Keratinocyte (primary cell): ENCODE data around the gene RRP1B. TPM values are rescaled to one million over a fixed set of nuclear protein-coding genes. Genes with fewer than 3 reads are reported as not detected.

Source experiments
- DNase-seq: peaks from one replicate; pipeline ENCODE4 v3.0.0-alpha.2; 2011; ENCODE audit warnings: low read depth, missing footprints, low spot score
- FAIRE-seq: peaks from 2 replicates; lab custom pipeline; 2011; peaks lifted over from hg19 to GRCh38; lab: Jason Lieb, UNC
- H2AFZ ChIP-seq: 2 replicates; pipeline ENCODE4 v1.6.0; 2012; ENCODE audit warnings: low read length, control low read depth, inconsistent platforms; ENCODE audit not compliant: control insufficient read depth
- H3K27ac ChIP-seq: 2 replicates; pipeline ENCODE4 v1.5.1; 2011; ENCODE audit warnings: low read length; ENCODE audit not compliant: control insufficient read depth, insufficient read depth
- H3K27me3 ChIP-seq: 3 replicates; pipeline ENCODE4 v1.6.0; 2011; ENCODE audit warnings: low read length; ENCODE audit not compliant: control insufficient read depth, insufficient read depth; ENCODE audit errors: extremely low read depth
- H3K36me3 ChIP-seq, 2 experiments: 2 replicates in 1 of 2; 3 replicates in 1 of 2; pipeline ENCODE4 v1.5.1; 2011; ENCODE audit warnings: low read length in 2 of 2, mild to moderate bottlenecking in 1 of 2; ENCODE audit not compliant: control insufficient read depth in 2 of 2, insufficient read depth in 2 of 2; ENCODE audit errors: extremely low read depth in 1 of 2
- H3K4me1 ChIP-seq: 3 replicates; pipeline ENCODE4 v1.5.1; 2011; ENCODE audit warnings: low read length; ENCODE audit not compliant: control insufficient read depth, insufficient read depth; ENCODE audit errors: extremely low read depth
- H3K4me2 ChIP-seq: 3 replicates; pipeline ENCODE4 v1.6.0; 2011; ENCODE audit warnings: low read depth, low read length; ENCODE audit not compliant: control insufficient read depth, insufficient read depth; ENCODE audit errors: extremely low read depth
- H3K4me3 ChIP-seq, 3 experiments: fragments of 200-600 bp in 1 of 3; sonication (generic) in 1 of 3; 2 replicates in 2 of 3; 3 replicates in 1 of 3; pipeline ENCODE4 v1.5.1; 2011 to 2016; ENCODE audit warnings: low read length in 3 of 3, mild to moderate bottlenecking in 3 of 3, control low read depth in 2 of 3, inconsistent platforms in 1 of 3, low read depth in 1 of 3, mixed read lengths in 1 of 3, mixed run types in 1 of 3, moderate library complexity in 1 of 3; ENCODE audit not compliant: control insufficient read depth in 2 of 3, insufficient read depth in 2 of 3; ENCODE audit errors: extremely low read depth in 1 of 3
- H3K79me2 ChIP-seq: 2 replicates; pipeline ENCODE4 v1.6.0; 2012; ENCODE audit warnings: low read length; ENCODE audit not compliant: control insufficient read depth, insufficient read depth
- H3K9ac ChIP-seq: 3 replicates; pipeline ENCODE4 v1.6.0; 2011; ENCODE audit warnings: low read length; ENCODE audit not compliant: control insufficient read depth, insufficient read depth; ENCODE audit errors: extremely low read depth
- H3K9me1 ChIP-seq: 3 replicates; pipeline ENCODE4 v1.6.0; 2011; ENCODE audit warnings: low read length; ENCODE audit not compliant: control insufficient read depth, insufficient read depth; ENCODE audit errors: extremely low read depth
- H3K9me3 ChIP-seq: 2 replicates; pipeline ENCODE4 v1.5.1; 2012; ENCODE audit warnings: low read depth, low read length; ENCODE audit not compliant: control insufficient read depth
- H4K20me1 ChIP-seq: 3 replicates; pipeline ENCODE4 v1.6.0; 2011; ENCODE audit warnings: low read length; ENCODE audit not compliant: control insufficient read depth, insufficient read depth; ENCODE audit errors: extremely low read depth
- EZH2 ChIP-seq: IDR thresholded peaks from one replicate; pipeline ENCODE4 v1.6.1; 2012; ENCODE audit warnings: inconsistent platforms, mild to moderate bottlenecking, low read length, moderate library complexity
- dilution Hi-C: fragments of 300-500 bp; cut with MboI; formaldehyde crosslinking; loops from one replicate; pipeline ENCODE4 v1.7.0; 2020; ENCODE audit warnings: low sequenced_read_pairs; ENCODE audit not compliant: extremely low pct_ligation_motif_present
- polyA plus RNA-seq, 5 experiments: library from polyadenylated mRNA; depleted of rRNA in 3 of 5; stranded (reverse) in 3 of 5; stranded (forward) in 1 of 5; unstranded in 1 of 5; fragments of >200 nt; gene quantifications; 1 replicate in 1 of 5; 2 replicates in 3 of 5; 3 replicates in 1 of 5; pipeline versions ENCODE4 v1.2.1 to v1.2.3, GENCODE V29; 2011 to 2012; ENCODE audit warnings: missing spikeins in 2 of 5, low read depth in 1 of 5, low replicate concordance in 1 of 5
- TF ChIP-seq, protein P1 (sequence below), 3 experiments: IDR thresholded peaks in 1 of 3; conservative IDR thresholded peaks in 1 of 3; optimal IDR thresholded peaks in 1 of 3; 2 replicates in 2 of 3; 3 replicates in 1 of 3; pipeline versions ENCODE3 to v1.5.1; 2011; ENCODE audit warnings: low read length in 3 of 3, mild to moderate bottlenecking in 3 of 3, moderate library complexity in 2 of 3, control low read depth in 1 of 3, inconsistent platforms in 1 of 3; ENCODE audit not compliant: insufficient read depth in 2 of 3; ENCODE audit errors: extremely low read depth in 1 of 3

Gene RRP1B
- polyA plus RNA-seq, 1 donor (not counting 4 experiments of a cell fraction or from before 2014, with no cell fraction given) = 19.8 TPM

DNA sequence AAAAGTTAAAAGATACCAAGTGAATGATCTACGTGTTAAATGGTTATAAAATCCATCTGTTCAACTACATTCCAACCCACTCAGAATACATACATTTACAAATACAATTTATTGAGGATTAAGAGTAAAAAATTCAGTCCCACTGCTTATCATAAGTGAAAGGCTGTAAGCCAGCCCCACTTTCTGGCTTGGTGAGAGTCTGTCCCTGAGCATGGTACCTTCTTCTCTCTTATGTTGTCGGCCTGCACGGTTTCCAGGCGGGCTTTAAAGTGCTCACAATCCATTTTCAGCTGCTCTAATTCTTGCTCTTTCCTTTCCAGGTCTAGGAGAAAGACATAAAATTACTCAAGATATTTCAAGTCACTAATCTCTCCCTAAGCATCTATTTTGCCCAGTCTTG is 15.3 kb upstream of the RRP1B start:
- H3K36me3 ChIP-seq = no peaks in the 10 kb centered on the region
- H3K4me2 ChIP-seq = no peak overlapping the region
- no peaks in the 10 kb centered on the region for H3K9me1 ChIP-seq
- H3K9ac ChIP-seq = no peak overlapping the region
- DNase-seq (no peak), FAIRE-seq (no peak)
- H3K27ac ChIP-seq = peak overlapping the region; percentile 5
- H3K9me3 ChIP-seq = no peaks in the 10 kb centered on the region
- H3K4me1 ChIP-seq = peaks cover 37% of the 10 kb centered on the region
- H3K79me2 ChIP-seq = no peaks in the 10 kb centered on the region
- TF ChIP-seq EZH2 = no peak
- no peak overlapping the region for H2AFZ ChIP-seq
- dilution Hi-C loops = no loop called here
- no peaks in the 10 kb centered on the region for H3K27me3 ChIP-seq
- H3K4me3 ChIP-seq = no peak overlapping the region
- no peaks in the 10 kb centered on the region for H4K20me1 ChIP-seq

DNA sequence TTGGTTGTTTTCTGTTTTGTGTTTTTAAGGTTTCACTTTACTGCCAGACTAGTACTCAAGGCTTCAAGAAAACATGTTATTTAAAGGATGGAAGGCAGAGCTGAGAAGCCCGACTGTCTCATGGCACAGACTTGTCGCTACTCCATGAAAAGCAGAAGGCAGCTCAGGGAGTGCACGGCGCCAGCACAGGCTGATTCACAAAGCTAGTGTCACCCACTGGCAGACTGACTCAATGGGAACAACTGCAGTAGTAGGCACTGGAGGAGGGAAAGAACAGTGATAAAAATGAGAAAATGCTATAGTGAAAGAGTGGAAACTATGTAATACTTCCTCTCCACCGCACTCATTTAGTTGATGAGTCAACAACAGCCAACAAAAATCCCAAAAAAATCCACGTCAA is 14.8 kb upstream of the RRP1B start:
- Histone ChIP-seq H3K79me2 (no peaks in the 10 kb centered on the region), H3K4me3 (no peak overlapping the region), H3K9me1 (no peaks in the 10 kb centered on the region), H2AFZ (peak overlapping the region; percentile 17), H4K20me1 (no peaks in the 10 kb centered on the region), H3K36me3 (no peaks in the 10 kb centered on the region), H3K4me1 (peaks cover 34% of the 10 kb centered on the region), H3K27me3 (no peaks in the 10 kb centered on the region), H3K9me3 (no peaks in the 10 kb centered on the region), H3K27ac (peak overlapping the region; percentile 5), H3K4me2 (peak overlapping the region; percentile 49), H3K9ac (no peak overlapping the region)
- no peak for TF ChIP-seq EZH2
- TF ChIP-seq, protein P1, sequence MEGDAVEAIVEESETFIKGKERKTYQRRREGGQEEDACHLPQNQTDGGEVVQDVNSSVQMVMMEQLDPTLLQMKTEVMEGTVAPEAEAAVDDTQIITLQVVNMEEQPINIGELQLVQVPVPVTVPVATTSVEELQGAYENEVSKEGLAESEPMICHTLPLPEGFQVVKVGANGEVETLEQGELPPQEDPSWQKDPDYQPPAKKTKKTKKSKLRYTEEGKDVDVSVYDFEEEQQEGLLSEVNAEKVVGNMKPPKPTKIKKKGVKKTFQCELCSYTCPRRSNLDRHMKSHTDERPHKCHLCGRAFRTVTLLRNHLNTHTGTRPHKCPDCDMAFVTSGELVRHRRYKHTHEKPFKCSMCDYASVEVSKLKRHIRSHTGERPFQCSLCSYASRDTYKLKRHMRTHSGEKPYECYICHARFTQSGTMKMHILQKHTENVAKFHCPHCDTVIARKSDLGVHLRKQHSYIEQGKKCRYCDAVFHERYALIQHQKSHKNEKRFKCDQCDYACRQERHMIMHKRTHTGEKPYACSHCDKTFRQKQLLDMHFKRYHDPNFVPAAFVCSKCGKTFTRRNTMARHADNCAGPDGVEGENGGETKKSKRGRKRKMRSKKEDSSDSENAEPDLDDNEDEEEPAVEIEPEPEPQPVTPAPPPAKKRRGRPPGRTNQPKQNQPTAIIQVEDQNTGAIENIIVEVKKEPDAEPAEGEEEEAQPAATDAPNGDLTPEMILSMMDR (optimal IDR thresholded peaks at IDR 0.05 in 1 of 3, IDR thresholded peaks at IDR 0.05 in 1 of 3, conservative IDR thresholded peaks at IDR 0.05 in 1 of 3; ENCODE audit: extremely low read depth in 1 of 3, insufficient read depth in 2 of 3, low read length in 3 of 3) = peak in 1 of 3 experiments; percentile 35
- FAIRE-seq (no peak), DNase-seq (no peak)
- dilution Hi-C loops = no loop called here
